Right atrium auricular region (tissue), 2 donors: Measurements from ENCODE around the gene LOXL1. TPM values are rescaled to one million over a fixed set of nuclear protein-coding genes. Genes with fewer than 3 reads are reported as not detected.

Experiments
- DNase-seq: peaks from one replicate; pipeline ENCODE4 v3.0.0-alpha.2; 2019; ENCODE audit warnings: low spot score
- H3K27ac ChIP-seq, 2 donors: fragments of 200-600 bp; sonication (generic); 1 replicate in 1 of 2; 2 replicates in 1 of 2; pipeline ENCODE4 v1.5.1; 2016 to 2019
- H3K27me3 ChIP-seq, 2 donors: fragments of 200-600 bp; sonication (generic); one replicate each; pipeline versions ENCODE4 v1.5.1 to v1.6.0; 2017 to 2019
- H3K36me3 ChIP-seq: fragments of 200-600 bp; sonication (generic); one replicate; pipeline ENCODE4 v1.5.1; 2016
- H3K4me1 ChIP-seq, 2 donors: fragments of 200-600 bp; sonication (generic); one replicate each; pipeline versions ENCODE4 v1.5.1 to v1.6.0; 2017 to 2019
- H3K4me3 ChIP-seq, 2 donors: fragments of 200-600 bp; sonication (generic); 1 replicate in 1 of 2; 2 replicates in 1 of 2; pipeline ENCODE4 v1.5.1; 2017 to 2019; ENCODE audit warnings: mild to moderate bottlenecking in 1 of 2, moderate library complexity in 1 of 2
- H3K9me3 ChIP-seq, 2 donors: fragments of 200-600 bp; sonication (generic); one replicate each; pipeline ENCODE4 v1.5.1; 2019
- CTCF ChIP-seq, 2 donors: fragments of 200-600 bp; sonication (generic); IDR thresholded peaks; one replicate each; pipeline ENCODE4 v1.5.1; 2019; ENCODE audit warnings: antibody characterized with exemption in 2 of 2
- total RNA-seq, 2 donors: library from RNA; depleted of rRNA; stranded (reverse); fragments of >200 nt; gene quantifications; one replicate each; pipeline ENCODE4 v1.1.0, GENCODE V29; 2016

Gene LOXL1
- total RNA-seq, 2 donors from 2014 or later: 22.2 to 59.0 TPM

GRCh38 chr15:73908822-73909122 lies 17.5 kb upstream of the LOXL1 start:
- H3K4me3 ChIP-seq: no peak overlapping the region
- peaks cover 0 to 5% of the 10 kb centered on the region in 2 donors for H3K9me3 ChIP-seq
- H3K27ac ChIP-seq: no peak overlapping the region
- H3K27me3 ChIP-seq: no peaks in the 10 kb centered on the region
- H3K36me3 ChIP-seq: no peaks in the 10 kb centered on the region
- DNase-seq: no peak
- H3K4me1 ChIP-seq: peaks cover 0 to 3% of the 10 kb centered on the region in 2 donors
- no peak for TF ChIP-seq CTCF (IDR thresholded peaks at IDR 0.05)

GRCh38 chr15:73909651-73910050 lies 16.6 kb upstream of the LOXL1 start:
- no peak overlapping the region for H3K4me3 ChIP-seq
- DNase-seq: no peak
- H3K36me3 ChIP-seq: no peaks in the 10 kb centered on the region
- no peak for TF ChIP-seq CTCF (IDR thresholded peaks at IDR 0.05)
- H3K27ac ChIP-seq: no peak overlapping the region
- H3K27me3 ChIP-seq: no peaks in the 10 kb centered on the region
- peaks cover 0 to 3% of the 10 kb centered on the region in 2 donors for H3K4me1 ChIP-seq
- H3K9me3 ChIP-seq: peaks cover 0 to 5% of the 10 kb centered on the region in 2 donors

- no peak for DNase-seq
- Histone ChIP-seq H3K4me1 (peaks cover 0 to 3% of the 10 kb centered on the region in 2 donors), H3K27me3 (no peaks in the 10 kb centered on the region), H3K27ac (no peak overlapping the region), H3K4me3 (no peak overlapping the region), H3K9me3 (no peaks in the 10 kb centered on the region), H3K36me3 (no peaks in the 10 kb centered on the region)
- no peak for TF ChIP-seq CTCF (IDR thresholded peaks at IDR 0.05)
Measured at GRCh38 chr15:73910522-73911303, 15.5 kb upstream of the LOXL1 start.

- H3K4me3 ChIP-seq: no peak overlapping the region
- H3K4me1 ChIP-seq: peaks cover 0 to 3% of the 10 kb centered on the region in 2 donors
- no peak overlapping the region for H3K27ac ChIP-seq
- no peak for DNase-seq
- H3K9me3 ChIP-seq: peaks cover 0 to 6% of the 10 kb centered on the region in 2 donors
- no peaks in the 10 kb centered on the region for H3K27me3 ChIP-seq
- TF ChIP-seq CTCF (IDR thresholded peaks at IDR 0.05): no peak
- no peaks in the 10 kb centered on the region for H3K36me3 ChIP-seq
Measured at GRCh38 chr15:73912030-73912596, 14.1 kb upstream of the LOXL1 start.

GRCh38 chr15:73914145-73914544 lies 12.1 kb upstream of the LOXL1 start:
- no peaks in the 10 kb centered on the region for H3K4me1 ChIP-seq
- H3K36me3 ChIP-seq: no peaks in the 10 kb centered on the region
- H3K9me3 ChIP-seq: peaks cover 0 to 6% of the 10 kb centered on the region in 2 donors
- no peak for DNase-seq
- no peak for TF ChIP-seq CTCF (IDR thresholded peaks at IDR 0.05)
- H3K4me3 ChIP-seq: no peak overlapping the region
- no peaks in the 10 kb centered on the region for H3K27me3 ChIP-seq
- no peak overlapping the region for H3K27ac ChIP-seq
